Measurements from ENCODE around the gene LATS2.

Gene LATS2

DNA sequence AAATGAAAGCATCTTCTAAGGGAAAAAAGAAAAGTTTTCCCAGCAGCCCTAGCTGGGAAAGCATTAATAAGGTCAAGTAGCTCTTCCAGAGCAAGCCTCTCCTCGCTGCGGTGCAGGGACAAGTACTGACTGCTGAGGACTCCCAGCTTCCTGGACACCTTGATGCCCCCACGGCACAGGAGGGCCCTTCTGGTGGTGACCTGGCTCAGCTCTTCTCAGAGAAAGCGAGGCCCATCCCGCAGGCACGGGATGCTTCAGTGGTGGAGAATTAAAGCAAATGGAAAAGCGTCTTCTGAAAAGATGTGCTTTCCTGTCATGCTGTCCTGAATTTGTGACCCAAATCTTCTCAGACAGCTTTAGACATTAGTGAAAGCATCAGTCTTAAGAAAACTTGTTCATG, 38.8 kb upstream of the LATS2 start:
- no peak overlapping the region for H3K4me3 ChIP-seq (ENCODE audit: low read depth, low read length)
- TF ChIP-seq, protein P1, sequence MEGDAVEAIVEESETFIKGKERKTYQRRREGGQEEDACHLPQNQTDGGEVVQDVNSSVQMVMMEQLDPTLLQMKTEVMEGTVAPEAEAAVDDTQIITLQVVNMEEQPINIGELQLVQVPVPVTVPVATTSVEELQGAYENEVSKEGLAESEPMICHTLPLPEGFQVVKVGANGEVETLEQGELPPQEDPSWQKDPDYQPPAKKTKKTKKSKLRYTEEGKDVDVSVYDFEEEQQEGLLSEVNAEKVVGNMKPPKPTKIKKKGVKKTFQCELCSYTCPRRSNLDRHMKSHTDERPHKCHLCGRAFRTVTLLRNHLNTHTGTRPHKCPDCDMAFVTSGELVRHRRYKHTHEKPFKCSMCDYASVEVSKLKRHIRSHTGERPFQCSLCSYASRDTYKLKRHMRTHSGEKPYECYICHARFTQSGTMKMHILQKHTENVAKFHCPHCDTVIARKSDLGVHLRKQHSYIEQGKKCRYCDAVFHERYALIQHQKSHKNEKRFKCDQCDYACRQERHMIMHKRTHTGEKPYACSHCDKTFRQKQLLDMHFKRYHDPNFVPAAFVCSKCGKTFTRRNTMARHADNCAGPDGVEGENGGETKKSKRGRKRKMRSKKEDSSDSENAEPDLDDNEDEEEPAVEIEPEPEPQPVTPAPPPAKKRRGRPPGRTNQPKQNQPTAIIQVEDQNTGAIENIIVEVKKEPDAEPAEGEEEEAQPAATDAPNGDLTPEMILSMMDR (IDR thresholded peaks at IDR 0.05; ENCODE audit: control insufficient read depth, extremely low read depth, insufficient read depth) = no peak
- DNase-seq (ENCODE audit: low read depth) = no peak

- no peak for DNase-seq (ENCODE audit: low read depth)
- TF ChIP-seq, protein P1 (IDR thresholded peaks at IDR 0.05; ENCODE audit: control insufficient read depth, extremely low read depth, insufficient read depth) = no peak
- no peak overlapping the region for H3K4me3 ChIP-seq (ENCODE audit: low read depth, low read length)
These were observed 33.9 kb upstream of the LATS2 start for GRCh38 chr13:21095311-21095710.

GRCh38 chr13:21089830-21090229, 28.4 kb upstream of the LATS2 start:
- H3K4me3 ChIP-seq (ENCODE audit: low read depth, low read length) = no peak overlapping the region
- TF ChIP-seq, protein P1 (IDR thresholded peaks at IDR 0.05; ENCODE audit: control insufficient read depth, extremely low read depth, insufficient read depth) = no peak
- no peak for DNase-seq (ENCODE audit: low read depth)

- no peak overlapping the region for H3K4me3 ChIP-seq (ENCODE audit: low read depth, low read length)
- TF ChIP-seq, protein P1 (IDR thresholded peaks at IDR 0.05; ENCODE audit: control insufficient read depth, extremely low read depth, insufficient read depth) = no peak
- no peak for DNase-seq (ENCODE audit: low read depth)
These were observed 27.1 kb upstream of the LATS2 start for GRCh38 chr13:21088534-21088933.

- DNase-seq (ENCODE audit: low read depth) = no peak
- TF ChIP-seq, protein P1 (IDR thresholded peaks at IDR 0.05; ENCODE audit: control insufficient read depth, extremely low read depth, insufficient read depth) = no peak
- no peak overlapping the region for H3K4me3 ChIP-seq (ENCODE audit: low read depth, low read length)
These were observed 25.5 kb upstream of the LATS2 start for GRCh38 chr13:21086929-21087328.

- no peak for DNase-seq (ENCODE audit: low read depth)
- TF ChIP-seq, protein P1 (IDR thresholded peaks at IDR 0.05; ENCODE audit: control insufficient read depth, extremely low read depth, insufficient read depth) = no peak
- no peak overlapping the region for H3K4me3 ChIP-seq (ENCODE audit: low read depth, low read length)
These were observed 20.5 kb upstream of the LATS2 start for GRCh38 chr13:21081926-21082325.

DNA sequence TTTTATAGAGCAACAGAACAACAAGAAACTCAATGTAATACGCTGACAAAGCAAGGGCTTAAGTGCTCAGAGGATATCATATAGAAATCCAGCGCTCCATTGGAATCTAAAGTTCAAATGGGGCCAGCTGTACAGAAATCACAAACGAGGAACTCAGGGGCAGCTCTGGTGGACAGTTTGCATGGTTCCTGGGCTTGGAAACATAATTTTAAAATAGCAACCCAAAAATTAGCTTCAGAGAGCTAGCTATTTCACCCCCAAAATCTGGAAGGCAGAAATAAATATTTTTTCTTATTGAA, 19.2 kb upstream of the LATS2 start:
- DNase-seq (ENCODE audit: low read depth) = no peak
- no peak overlapping the region for H3K4me3 ChIP-seq (ENCODE audit: low read depth, low read length)

More for the DNA sequence above, 19.2 kb upstream of the LATS2 start:
- TF ChIP-seq, protein P1 (IDR thresholded peaks at IDR 0.05; ENCODE audit: control insufficient read depth, extremely low read depth, insufficient read depth) = no peak

Measured in LNCaP clone FGC (cell line).